ENCODE measurements around the gene RPS18.
"Not testable (repeated sequence)": the region's sequence is repeated elsewhere in the genome, so short reads cannot be mapped to it uniquely, and the experiment has no call there.

DNA sequence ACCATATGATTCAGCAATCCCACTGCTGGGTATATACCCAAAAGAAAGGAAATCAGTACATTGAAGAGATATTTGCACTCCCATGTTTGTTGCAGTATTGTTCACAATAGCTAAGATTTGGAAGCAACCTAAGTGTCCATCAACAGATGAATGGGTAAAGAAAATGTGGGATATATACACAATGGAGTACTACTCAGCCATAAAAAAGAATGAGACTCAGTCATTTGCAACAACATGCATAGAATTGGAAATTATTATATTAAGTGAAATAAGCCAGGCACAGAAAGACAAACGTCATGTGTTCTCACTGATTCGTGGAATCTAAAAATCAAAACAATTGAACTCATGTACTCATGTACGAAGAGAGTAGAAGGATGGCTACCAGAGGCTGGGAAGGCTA lies 9.4 kb upstream of the RPS18 start:
- TF ChIP-seq, protein P1, sequence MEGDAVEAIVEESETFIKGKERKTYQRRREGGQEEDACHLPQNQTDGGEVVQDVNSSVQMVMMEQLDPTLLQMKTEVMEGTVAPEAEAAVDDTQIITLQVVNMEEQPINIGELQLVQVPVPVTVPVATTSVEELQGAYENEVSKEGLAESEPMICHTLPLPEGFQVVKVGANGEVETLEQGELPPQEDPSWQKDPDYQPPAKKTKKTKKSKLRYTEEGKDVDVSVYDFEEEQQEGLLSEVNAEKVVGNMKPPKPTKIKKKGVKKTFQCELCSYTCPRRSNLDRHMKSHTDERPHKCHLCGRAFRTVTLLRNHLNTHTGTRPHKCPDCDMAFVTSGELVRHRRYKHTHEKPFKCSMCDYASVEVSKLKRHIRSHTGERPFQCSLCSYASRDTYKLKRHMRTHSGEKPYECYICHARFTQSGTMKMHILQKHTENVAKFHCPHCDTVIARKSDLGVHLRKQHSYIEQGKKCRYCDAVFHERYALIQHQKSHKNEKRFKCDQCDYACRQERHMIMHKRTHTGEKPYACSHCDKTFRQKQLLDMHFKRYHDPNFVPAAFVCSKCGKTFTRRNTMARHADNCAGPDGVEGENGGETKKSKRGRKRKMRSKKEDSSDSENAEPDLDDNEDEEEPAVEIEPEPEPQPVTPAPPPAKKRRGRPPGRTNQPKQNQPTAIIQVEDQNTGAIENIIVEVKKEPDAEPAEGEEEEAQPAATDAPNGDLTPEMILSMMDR (IDR thresholded peaks at IDR 0.05) = not testable (repeated sequence)
- not testable (repeated sequence) for TF ChIP-seq POLR2A, EP300 (IDR thresholded peaks at IDR 0.05)
